Endodermal cell (in vitro differentiated cells): Measurements from ENCODE around the gene GRM8. TPM values are rescaled to one million over a fixed set of nuclear protein-coding genes. Genes with fewer than 3 reads are reported as not detected.

ENCODE experiments used
- DNase-seq: peaks from one replicate; pipeline ENCODE4 v3.0.0-alpha.2; 2017
- H3K27ac ChIP-seq: 2 replicates; pipeline ENCODE4 v1.5.1; 2013; ENCODE audit warnings: mild to moderate bottlenecking, low read depth, low read length, moderate library complexity
- H3K27me3 ChIP-seq: 2 replicates; pipeline ENCODE4 v1.6.1; 2013; ENCODE audit warnings: mild to moderate bottlenecking, low read length, moderate library complexity; ENCODE audit not compliant: insufficient read depth, control insufficient read depth, poor library complexity, severe bottlenecking
- H3K36me3 ChIP-seq: 2 replicates; pipeline ENCODE4 v1.7.0; 2013; ENCODE audit warnings: mild to moderate bottlenecking, low read length, moderate library complexity; ENCODE audit not compliant: control insufficient read depth, insufficient read depth
- H3K4me1 ChIP-seq: one replicate; pipeline ENCODE4 v1.7.0; 2013; ENCODE audit warnings: low read length; ENCODE audit not compliant: control insufficient read depth, insufficient read depth
- H3K4me3 ChIP-seq: 2 replicates; pipeline ENCODE4 v1.5.1; 2013; ENCODE audit warnings: mild to moderate bottlenecking, low read length, moderate library complexity
- H3K9ac ChIP-seq: 2 replicates; pipeline ENCODE4 v1.6.1; 2013; ENCODE audit warnings: mild to moderate bottlenecking, low read length, moderate library complexity; ENCODE audit not compliant: poor library complexity, severe bottlenecking; ENCODE audit errors: extremely low read depth
- H3K9me3 ChIP-seq: 2 replicates; pipeline ENCODE4 v1.6.1; 2013; ENCODE audit warnings: mild to moderate bottlenecking, low read length, moderate library complexity; ENCODE audit not compliant: control insufficient read depth
- H3K27ac Mint-ChIP-seq: 2 replicates; pipeline ENCODE4 v1.8.0; 2020; ENCODE audit warnings: mixed read lengths
- H3K27me3 Mint-ChIP-seq: 2 replicates; pipeline ENCODE4 v1.8.0; 2021; ENCODE audit warnings: mild to moderate bottlenecking, mixed read lengths; ENCODE audit not compliant: insufficient read depth
- H3K36me3 Mint-ChIP-seq: 2 replicates; pipeline ENCODE4 v1.8.0; 2020; ENCODE audit warnings: low read depth, mixed read lengths
- H3K4me1 Mint-ChIP-seq: 2 replicates; pipeline ENCODE4 v1.8.0; 2020; ENCODE audit warnings: mixed read lengths
- H3K4me3 Mint-ChIP-seq: 2 replicates; pipeline ENCODE4 v1.8.0; 2020; ENCODE audit warnings: mild to moderate bottlenecking, moderate library complexity, mixed read lengths
- H3K9me3 Mint-ChIP-seq: 2 replicates; pipeline ENCODE4 v1.8.0; 2020; ENCODE audit warnings: mild to moderate bottlenecking, mixed read lengths
- WGBS, 2 experiments: methylation state at CpG; one replicate each; pipeline versions ENCODE4 v1.1.5 to v1.1.7; 2013; ENCODE audit warnings: missing lambda C conversion rate in 2 of 2, mixed read lengths in 1 of 2; ENCODE audit not compliant: insufficient coverage in 1 of 2, insufficient read length in 1 of 2; 5-methylcytosine and 5-hydroxymethylcytosine counted together
- total RNA-seq, 2 donors: library from RNA; stranded (reverse); fragmentation: NEBNext Ultra II Directional in 1 of 2; extraction: Animal tissue kit (Norgen Biotek cat#: 25700) in 1 of 2; gene quantifications; 2 replicates in 1 of 2; 3 replicates in 1 of 2; pipeline ENCODE4 v1.2.1, GENCODE V29; 2021
- TF ChIP-seq, protein P1 (sequence below): fragments of 200-600 bp; sonication (generic); conservative IDR thresholded peaks from 2 replicates; pipeline ENCODE4 v1.5.0; 2021; ENCODE audit warnings: antibody characterized with exemption, mild to moderate bottlenecking

Gene GRM8
- total RNA-seq, 2 donors from 2014 or later: 0.93 to 2.0 TPM

- H3K4me3 ChIP-seq: no peak overlapping the region
- Mint-ChIP-seq H3K27me3 (no peaks in the 10 kb centered on the region), H3K27ac (no peak overlapping the region), H3K4me3 (no peak overlapping the region), H3K4me1 (no peaks in the 10 kb centered on the region), H3K36me3 (no peaks in the 10 kb centered on the region), H3K9me3 (no peaks in the 10 kb centered on the region)
- no peaks in the 10 kb centered on the region for H3K27me3 ChIP-seq
- no peak for DNase-seq
- no peaks in the 10 kb centered on the region for H3K36me3 ChIP-seq
- H3K27ac ChIP-seq: no peak overlapping the region
- peaks cover 4% of the 10 kb centered on the region for H3K9me3 ChIP-seq
- TF ChIP-seq, protein P1, sequence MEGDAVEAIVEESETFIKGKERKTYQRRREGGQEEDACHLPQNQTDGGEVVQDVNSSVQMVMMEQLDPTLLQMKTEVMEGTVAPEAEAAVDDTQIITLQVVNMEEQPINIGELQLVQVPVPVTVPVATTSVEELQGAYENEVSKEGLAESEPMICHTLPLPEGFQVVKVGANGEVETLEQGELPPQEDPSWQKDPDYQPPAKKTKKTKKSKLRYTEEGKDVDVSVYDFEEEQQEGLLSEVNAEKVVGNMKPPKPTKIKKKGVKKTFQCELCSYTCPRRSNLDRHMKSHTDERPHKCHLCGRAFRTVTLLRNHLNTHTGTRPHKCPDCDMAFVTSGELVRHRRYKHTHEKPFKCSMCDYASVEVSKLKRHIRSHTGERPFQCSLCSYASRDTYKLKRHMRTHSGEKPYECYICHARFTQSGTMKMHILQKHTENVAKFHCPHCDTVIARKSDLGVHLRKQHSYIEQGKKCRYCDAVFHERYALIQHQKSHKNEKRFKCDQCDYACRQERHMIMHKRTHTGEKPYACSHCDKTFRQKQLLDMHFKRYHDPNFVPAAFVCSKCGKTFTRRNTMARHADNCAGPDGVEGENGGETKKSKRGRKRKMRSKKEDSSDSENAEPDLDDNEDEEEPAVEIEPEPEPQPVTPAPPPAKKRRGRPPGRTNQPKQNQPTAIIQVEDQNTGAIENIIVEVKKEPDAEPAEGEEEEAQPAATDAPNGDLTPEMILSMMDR: no peak
- WGBS, 2 experiments: 78 to 79% methylated on average over 2 of the region's 2 CpGs
- no peaks in the 10 kb centered on the region for H3K4me1 ChIP-seq
- no peak overlapping the region for H3K9ac ChIP-seq
Observed at GRCh38 chr7:126728967-126729366, 523.8 kb downstream of the GRM8 start.

- Histone ChIP-seq H3K9me3 (peaks cover 4% of the 10 kb centered on the region), H3K27me3 (no peaks in the 10 kb centered on the region), H3K9ac (no peak overlapping the region), H3K4me1 (no peaks in the 10 kb centered on the region), H3K27ac (no peak overlapping the region), H3K4me3 (no peak overlapping the region), H3K36me3 (no peaks in the 10 kb centered on the region)
- Mint-ChIP-seq H3K4me1 (no peaks in the 10 kb centered on the region), H3K27ac (no peak overlapping the region), H3K27me3 (no peaks in the 10 kb centered on the region), H3K36me3 (no peaks in the 10 kb centered on the region), H3K9me3 (no peaks in the 10 kb centered on the region), H3K4me3 (no peak overlapping the region)
- no peak for DNase-seq
- 88 to 100% methylated on average over 1 to 5 of the region's 5 CpGs for WGBS, 2 experiments
- TF ChIP-seq, protein P1: no peak
Observed at GRCh38 chr7:126727930-126728391, 524.8 kb downstream of the GRM8 start.

DNA sequence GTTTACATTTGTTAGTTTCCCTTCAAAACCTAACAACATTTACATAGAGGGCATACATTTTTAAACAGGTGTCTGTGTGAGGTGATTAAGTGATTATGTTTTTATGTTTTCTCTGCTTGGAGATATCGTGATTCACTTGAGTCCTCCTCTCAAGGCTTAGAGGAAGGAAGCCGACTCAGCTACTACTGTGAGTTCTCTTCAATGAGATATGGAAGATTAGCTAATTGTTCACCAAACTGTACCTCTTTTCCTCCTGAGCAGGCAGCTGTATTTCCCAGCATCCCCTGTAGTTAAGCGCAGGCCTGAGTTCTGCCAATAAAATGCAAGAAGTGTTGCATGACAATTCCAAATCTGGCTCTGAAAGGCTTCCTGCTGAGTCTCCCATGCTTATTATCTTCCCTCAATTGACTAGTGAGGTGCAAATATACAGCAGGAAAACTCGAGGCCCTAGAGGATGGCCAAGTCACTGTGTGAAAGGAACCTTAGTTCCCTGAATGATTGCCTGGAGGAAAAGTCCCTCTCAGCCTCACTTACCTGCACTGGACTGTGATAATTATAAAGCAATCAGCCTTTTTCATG is 528.7 kb downstream of the GRM8 start:
- TF ChIP-seq, protein P1: no peak
- no peaks in the 10 kb centered on the region for H3K9me3 Mint-ChIP-seq
- no peaks in the 10 kb centered on the region for H3K36me3 ChIP-seq
- H3K27me3 Mint-ChIP-seq: no peaks in the 10 kb centered on the region
- H3K9me3 ChIP-seq: peaks cover 4% of the 10 kb centered on the region
- no peak overlapping the region for H3K4me3 ChIP-seq
- H3K4me1 ChIP-seq: no peaks in the 10 kb centered on the region
- 60 to 83% methylated on average over 2 to 4 of the region's 4 CpGs for WGBS, 2 experiments
- no peaks in the 10 kb centered on the region for H3K4me1 Mint-ChIP-seq
- no peaks in the 10 kb centered on the region for H3K27me3 ChIP-seq
- no peak for DNase-seq
- no peak overlapping the region for H3K27ac Mint-ChIP-seq
- H3K4me3 Mint-ChIP-seq: no peak overlapping the region
- H3K27ac ChIP-seq: no peak overlapping the region
- H3K9ac ChIP-seq: no peak overlapping the region
- H3K36me3 Mint-ChIP-seq: no peaks in the 10 kb centered on the region
